ENCODE results near the gene DHX40.
"Not testable (repeated sequence)": the region's sequence is repeated elsewhere in the genome, so short reads cannot be mapped to it uniquely, and the experiment has no call there.

DHX40 gene

DNA sequence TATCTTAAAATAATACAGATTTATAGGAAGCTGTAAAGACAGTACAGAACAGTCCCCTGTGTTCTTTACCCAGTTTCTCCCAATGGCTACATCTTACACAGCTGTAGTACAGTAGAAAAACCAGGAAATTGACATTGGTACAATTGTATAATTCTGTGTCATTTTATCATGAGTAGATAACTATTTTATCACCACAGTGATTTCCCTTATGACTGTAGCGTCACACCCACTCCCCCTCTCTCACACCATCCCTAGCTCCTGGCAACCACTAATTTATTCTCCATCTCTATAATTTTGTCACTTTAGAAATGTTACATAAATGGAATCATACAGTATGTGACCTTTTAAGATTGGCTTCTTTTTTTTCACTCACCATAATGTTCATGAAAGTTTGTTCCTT, 85.2 kb downstream of the DHX40 start:
- peaks cover 98% of the 10 kb centered on the region for H3K36me3 Mint-ChIP-seq (ENCODE audit: low read depth)
- H3K27me3 Mint-ChIP-seq = no peaks in the 10 kb centered on the region
- DNase-seq = no peak
- H3K27ac Mint-ChIP-seq = peak overlapping the region; percentile 24
- no peak overlapping the region for H3K4me3 Mint-ChIP-seq
- peaks cover 49% of the 10 kb centered on the region for H3K4me1 Mint-ChIP-seq (ENCODE audit: low read depth)
- no peaks in the 10 kb centered on the region for H3K9me3 Mint-ChIP-seq

GRCh38 chr17:59651346-59651745, 85.9 kb downstream of the DHX40 start:
- no peak overlapping the region for H3K4me3 Mint-ChIP-seq
- no peaks in the 10 kb centered on the region for H3K9me3 Mint-ChIP-seq
- H3K36me3 Mint-ChIP-seq (ENCODE audit: low read depth) = peaks cover 96% of the 10 kb centered on the region
- H3K27ac Mint-ChIP-seq = no peak overlapping the region
- no peaks in the 10 kb centered on the region for H3K27me3 Mint-ChIP-seq
- no peak for DNase-seq
- peaks cover 49% of the 10 kb centered on the region for H3K4me1 Mint-ChIP-seq (ENCODE audit: low read depth)

- Mint-ChIP-seq H3K36me3 (ENCODE audit: low read depth) (peaks cover 95% of the 10 kb centered on the region), H3K9me3 (no peaks in the 10 kb centered on the region), H3K27me3 (no peaks in the 10 kb centered on the region), H3K4me1 (ENCODE audit: low read depth) (peaks cover 46% of the 10 kb centered on the region), H3K27ac (peak overlapping the region; percentile 0), H3K4me3 (no peak overlapping the region)
- no peak for DNase-seq
These were observed 86.7 kb downstream of the DHX40 start for GRCh38 chr17:59652119-59652518.

DNA sequence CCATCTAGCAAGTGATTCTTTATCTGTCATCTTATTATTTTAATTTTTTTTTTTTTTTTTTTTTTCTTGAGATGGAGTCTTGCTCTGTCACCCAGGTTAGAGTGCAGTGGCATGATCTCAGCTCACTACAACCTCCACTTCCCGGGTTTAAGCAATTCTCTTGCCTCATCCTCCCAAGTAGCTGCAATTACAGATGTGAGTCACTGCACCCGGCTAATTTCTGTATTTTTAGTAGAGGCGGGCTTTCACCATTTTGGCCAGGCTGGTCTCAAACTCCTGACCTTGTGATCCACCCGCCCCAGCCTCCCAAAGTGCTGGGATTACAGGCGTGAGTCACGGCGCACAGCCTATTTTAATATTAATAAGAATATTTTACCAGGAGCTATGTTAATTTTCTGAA, 91.2 kb downstream of the DHX40 start:
- peaks cover 93% of the 10 kb centered on the region for H3K36me3 Mint-ChIP-seq (ENCODE audit: low read depth)
- not testable (repeated sequence) for H3K4me1 Mint-ChIP-seq (ENCODE audit: low read depth); H3K27ac Mint-ChIP-seq; DNase-seq; H3K4me3 Mint-ChIP-seq; H3K9me3 Mint-ChIP-seq; H3K27me3 Mint-ChIP-seq
